Natural killer cell (primary cell): ENCODE measurements around the gene PYGL. TPM values are rescaled to one million over a fixed set of nuclear protein-coding genes. Genes with fewer than 3 reads are reported as not detected.

ENCODE experiments used
- ATAC-seq, 3 donors: fragments of 150-1000 bp in 2 of 3; fragments of 200-7000 bp in 1 of 3; cut with Tn5 transposase; 1 replicate in 1 of 3; 2 replicates in 2 of 3; pipeline ENCODE4 v1.10.0; 2021; ENCODE audit warnings: mild to moderate bottlenecking in 2 of 3, moderate library complexity in 2 of 3
- DNase-seq, 2 donors: peaks; one replicate each; pipeline versions ENCODE4 v3.0.0 to v3.0.0-alpha.2; 2013 to 2021; ENCODE audit warnings: mixed read lengths in 1 of 2
- H3K27ac ChIP-seq: one replicate; pipeline ENCODE4 v1.5.1; 2013; ENCODE audit warnings: mild to moderate bottlenecking, low read length
- H3K27me3 ChIP-seq: one replicate; pipeline ENCODE4 v1.6.1; 2013; ENCODE audit warnings: low read length; ENCODE audit not compliant: control insufficient read depth, insufficient read depth
- H3K36me3 ChIP-seq: one replicate; pipeline ENCODE4 v1.6.1; 2013; ENCODE audit warnings: low read length; ENCODE audit not compliant: control insufficient read depth, insufficient read depth
- H3K4me1 ChIP-seq: one replicate; pipeline ENCODE4 v1.6.1; 2013; ENCODE audit warnings: low read length; ENCODE audit not compliant: control insufficient read depth, insufficient read depth
- H3K4me3 ChIP-seq: one replicate; pipeline ENCODE4 v1.5.1; 2013; ENCODE audit warnings: low read length
- H3K9me3 ChIP-seq: one replicate; pipeline ENCODE4 v1.6.1; 2013; ENCODE audit warnings: low read length; ENCODE audit not compliant: control insufficient read depth, insufficient read depth
- H3K27ac Mint-ChIP-seq, 2 donors: one replicate each; pipeline ENCODE4 v1.8.0; 2022; ENCODE audit warnings: mild to moderate bottlenecking in 2 of 2, mixed read lengths in 2 of 2, moderate library complexity in 1 of 2
- H3K27me3 Mint-ChIP-seq, 2 donors: one replicate each; pipeline ENCODE4 v1.8.0; 2022; ENCODE audit warnings: low read depth in 2 of 2, mixed read lengths in 2 of 2
- H3K36me3 Mint-ChIP-seq: one replicate; pipeline ENCODE4 v1.8.0; 2022; ENCODE audit warnings: mixed read lengths
- H3K4me1 Mint-ChIP-seq, 2 donors: one replicate each; pipeline ENCODE4 v1.8.0; 2022; ENCODE audit warnings: mixed read lengths in 2 of 2
- H3K4me3 Mint-ChIP-seq: one replicate; pipeline ENCODE4 v1.8.0; 2022; ENCODE audit warnings: mild to moderate bottlenecking, moderate library complexity, mixed read lengths
- H3K9me3 Mint-ChIP-seq, 2 donors: one replicate each; pipeline ENCODE4 v1.8.0; 2022; ENCODE audit warnings: mixed read lengths in 2 of 2
- CTCF ChIP-seq: fragments of 200-600 bp; IDR thresholded peaks from one replicate; pipeline ENCODE4 v1.8.0; 2022; ENCODE audit warnings: antibody characterized with exemption
- WGBS: methylation state at CpG from one replicate; pipeline ENCODE4 v1.1.7; 2013; ENCODE audit warnings: missing lambda C conversion rate; ENCODE audit not compliant: insufficient coverage; 5-methylcytosine and 5-hydroxymethylcytosine counted together
- intact Hi-C: fragments of 100-400 bp; cut with micrococcal nuclease; formaldehyde crosslinking; loops from one replicate; pipeline ENCODE4 v1.14.2; 2022
- total RNA-seq, 4 donors: library from RNA; stranded (reverse); fragments of 120-200 nt in 1 of 4; gene quantifications; one replicate each; pipeline versions ENCODE4 v1.2.3 to v1.2.4, GENCODE V29; 2013 to 2022

PYGL gene
- total RNA-seq = 10 to 100 TPM in 1 of 3 donors, 1 to 10 TPM in 2; 2.0 to 22.3 (median 3.2) TPM
- total RNA-seq (2013) = 7.1 TPM

DNA sequence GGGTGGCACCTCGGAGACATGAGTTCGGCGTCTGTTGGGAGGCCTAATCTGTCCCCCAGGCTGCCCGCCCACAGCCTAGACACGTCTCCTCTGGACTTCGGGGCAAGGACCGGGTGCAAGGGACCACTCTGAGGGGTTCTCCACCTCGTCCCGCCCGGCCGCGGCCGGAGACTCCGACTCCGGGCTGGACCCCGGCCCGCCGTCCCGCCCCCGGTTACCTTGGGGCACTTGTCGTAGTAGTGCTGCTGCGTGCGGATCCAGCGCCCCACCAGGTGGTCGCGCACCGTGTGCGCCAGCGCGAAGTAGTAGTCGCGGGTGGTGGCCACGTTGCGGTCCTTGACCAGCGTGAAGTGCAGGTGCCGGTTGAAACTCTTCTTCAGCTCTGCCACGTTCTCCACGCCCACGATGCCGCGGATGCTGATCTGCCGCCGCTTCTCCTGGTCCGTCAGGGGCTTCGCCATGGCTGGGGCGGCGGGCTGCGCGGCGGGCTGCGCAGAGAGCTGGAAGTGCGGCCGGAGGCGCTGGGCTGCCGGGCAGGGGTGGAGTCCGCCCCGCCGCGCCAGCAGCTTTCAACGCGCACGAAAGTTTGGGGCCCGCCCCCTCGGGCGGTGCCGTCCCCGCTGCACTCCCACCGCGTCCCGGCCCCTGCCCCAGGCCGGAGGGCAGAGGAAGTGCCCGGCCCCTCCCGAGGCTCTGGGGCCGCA, at the start of gene PYGL:
Gene PYGL (minus strand): TSS at position 541 of the 704 bp plus-strand sequence. CDS start 80 bp downstream, at position 461.
- Mint-ChIP-seq H3K9me3 (no peaks in the 10 kb centered on the region), H3K27ac (no peak within 1 kb of the TSS), H3K4me1 (peaks cover 6 to 14% of the 10 kb centered on the region in 2 donors), H3K36me3 (no peaks in the 10 kb centered on the region), H3K27me3 (peaks cover 30 to 39% of the 10 kb centered on the region in 2 donors), H3K4me3 (peak within 1 kb of the TSS; percentile 89)
- ATAC-seq = peak; percentile 63 to 78 (median 77)
- under 1% methylated on average over 74 of the region's 74 CpGs for WGBS
- Histone ChIP-seq H3K4me3 (peak within 1 kb of the TSS; percentile 45), H3K4me1 (peaks cover 18% of the 10 kb centered on the region), H3K9me3 (no peaks in the 10 kb centered on the region), H3K27ac (no peak within 1 kb of the TSS), H3K27me3 (peaks cover 16% of the 10 kb centered on the region), H3K36me3 (no peaks in the 10 kb centered on the region)
- DNase-seq = peak in 1 of 2 donors; percentile 19
- no peak for TF ChIP-seq CTCF
- intact Hi-C loops = no loop called here

GRCh38 chr14:50985859-50986331, 41.6 kb upstream of the PYGL start:
- DNase-seq (no peak), ATAC-seq (no peak)
- Mint-ChIP-seq H3K36me3 (no peaks in the 10 kb centered on the region), H3K27ac (no peak overlapping the region), H3K4me1 (no peaks in the 10 kb centered on the region), H3K9me3 (no peaks in the 10 kb centered on the region), H3K4me3 (no peak overlapping the region), H3K27me3 (peaks cover 7 to 11% of the 10 kb centered on the region in 2 donors)
- Histone ChIP-seq H3K36me3 (no peaks in the 10 kb centered on the region), H3K27me3 (no peaks in the 10 kb centered on the region), H3K4me3 (no peak overlapping the region), H3K4me1 (no peaks in the 10 kb centered on the region), H3K27ac (no peak overlapping the region), H3K9me3 (no peaks in the 10 kb centered on the region)
- 91% methylated on average over 11 of the region's 12 CpGs for WGBS
- intact Hi-C loops = no loop called here
- TF ChIP-seq CTCF = no peak

GRCh38 chr14:50985124-50985858, 41.0 kb upstream of the PYGL start:
- Histone ChIP-seq H3K4me1 (no peaks in the 10 kb centered on the region), H3K9me3 (no peaks in the 10 kb centered on the region), H3K27me3 (no peaks in the 10 kb centered on the region), H3K36me3 (no peaks in the 10 kb centered on the region), H3K27ac (no peak overlapping the region), H3K4me3 (no peak overlapping the region)
- DNase-seq (no peak), ATAC-seq (no peak)
- no peak overlapping the region for H3K4me3 Mint-ChIP-seq
- H3K27me3 Mint-ChIP-seq = peaks cover 8 to 11% of the 10 kb centered on the region in 2 donors
- no peaks in the 10 kb centered on the region for H3K4me1 Mint-ChIP-seq
- no peaks in the 10 kb centered on the region for H3K36me3 Mint-ChIP-seq
- H3K9me3 Mint-ChIP-seq = no peaks in the 10 kb centered on the region
- intact Hi-C loops = no loop called here
- TF ChIP-seq CTCF = no peak
- 87% methylated on average over 13 of the region's 13 CpGs for WGBS
- no peak overlapping the region for H3K27ac Mint-ChIP-seq
